Islet precursor cell (in vitro differentiated cells): ENCODE results near the gene PSAPL1.

Experiments
- DNase-seq: peaks from one replicate; pipeline ENCODE4 v3.0.0-alpha.2; 2018

Gene PSAPL1

DNA sequence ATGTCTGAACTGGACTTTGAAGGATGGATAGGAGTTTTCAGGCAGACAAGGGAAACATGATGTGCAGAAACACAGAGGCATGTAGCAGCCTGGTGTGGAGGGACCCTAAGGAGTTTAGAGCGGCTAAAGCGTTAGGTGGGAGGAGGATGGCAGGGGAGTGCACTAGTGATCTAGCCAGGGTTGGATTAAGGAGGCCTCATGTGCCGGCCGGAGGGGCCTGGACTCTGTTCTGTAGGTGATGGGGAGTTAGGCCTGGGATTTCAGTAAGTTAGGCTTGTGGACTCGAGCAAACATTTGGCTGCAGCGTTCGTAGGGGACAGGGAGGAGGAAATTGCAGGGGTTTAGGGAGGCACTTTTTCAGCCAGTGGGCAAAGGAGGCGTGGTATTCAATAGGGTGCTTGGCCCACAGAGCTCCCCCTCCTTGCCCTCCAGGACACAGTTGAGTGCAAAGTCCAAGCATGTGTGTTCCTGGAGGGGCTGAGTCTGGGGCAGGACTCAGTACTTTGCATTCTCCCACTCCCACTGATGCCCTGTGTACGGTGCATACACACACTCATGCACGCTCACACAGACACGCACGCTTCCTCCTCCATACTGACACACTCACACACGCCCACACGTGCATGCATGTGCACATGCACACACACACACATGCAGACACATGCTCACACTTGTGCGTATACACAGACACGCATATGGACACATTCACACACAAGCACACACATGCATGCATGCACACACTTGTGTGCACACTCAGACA, 18.6 kb downstream of the PSAPL1 start:
- DNase-seq, result peak; percentile 29

GRCh38 chr4:7414736-7415510, 19.8 kb downstream of the PSAPL1 start:
- peak; percentile 41 for DNase-seq

GRCh38 chr4:7414046-7414445, 20.7 kb downstream of the PSAPL1 start:
- DNase-seq, result peak; percentile 21

GRCh38 chr4:7412554-7412912, 22.2 kb downstream of the PSAPL1 start:
- peak; percentile 29 for DNase-seq

DNA sequence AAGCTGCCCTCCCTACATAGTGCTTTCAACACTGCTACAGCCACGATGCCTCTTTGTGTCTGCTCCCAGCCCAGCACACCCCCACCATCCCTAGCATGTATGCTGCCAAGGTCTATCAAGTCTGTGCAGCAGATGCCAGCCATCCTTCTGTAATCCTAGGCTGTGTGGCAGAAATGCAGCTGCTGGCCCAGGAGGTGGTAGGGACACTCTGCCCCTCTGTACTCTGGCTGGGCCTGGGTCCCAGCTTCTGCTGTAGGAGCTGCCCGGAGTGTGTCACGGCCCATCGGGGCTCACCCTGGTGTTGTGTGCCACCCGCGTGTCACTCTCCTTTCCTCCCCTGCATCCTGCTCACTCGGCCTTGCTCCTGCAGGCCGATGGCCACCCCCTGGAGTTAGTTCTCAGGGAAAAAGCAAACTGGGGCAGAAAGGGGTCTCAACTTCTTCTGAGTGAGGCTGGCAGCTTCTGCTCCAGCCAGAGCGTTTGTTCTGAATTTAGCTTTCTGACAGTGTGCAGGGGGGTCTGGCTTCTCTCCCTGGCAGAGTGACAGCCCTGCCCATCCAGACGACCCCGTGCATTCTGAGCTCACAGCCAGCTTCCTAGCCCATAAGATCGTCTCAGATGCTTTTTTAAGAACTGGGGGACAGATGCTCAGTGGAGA, 22.7 kb downstream of the PSAPL1 start:
- DNase-seq, result peak; percentile 48

DNA sequence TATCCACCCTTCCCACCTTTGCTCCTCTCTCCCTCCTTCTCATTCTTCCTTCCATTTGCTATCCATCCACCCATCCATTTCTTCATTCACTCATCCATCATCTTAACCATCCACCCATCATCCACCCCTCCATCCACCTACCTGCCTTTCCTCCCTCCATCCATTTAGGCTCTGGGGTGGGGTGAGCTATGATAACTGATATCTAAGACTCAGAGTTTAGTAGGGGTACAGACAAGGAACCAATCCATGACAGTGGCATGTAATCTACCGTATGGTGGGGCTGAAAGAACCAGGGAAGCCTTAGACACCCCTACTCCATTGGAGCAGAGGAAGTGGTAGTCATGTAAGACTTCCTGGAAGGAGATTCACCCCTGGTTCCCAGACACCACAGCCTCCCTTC, 23.2 kb downstream of the PSAPL1 start:
- DNase-seq, result peak; percentile 12

- peak; percentile 15 for DNase-seq
These were observed 24.3 kb downstream of the PSAPL1 start for GRCh38 chr4:7410446-7410845.

DNA sequence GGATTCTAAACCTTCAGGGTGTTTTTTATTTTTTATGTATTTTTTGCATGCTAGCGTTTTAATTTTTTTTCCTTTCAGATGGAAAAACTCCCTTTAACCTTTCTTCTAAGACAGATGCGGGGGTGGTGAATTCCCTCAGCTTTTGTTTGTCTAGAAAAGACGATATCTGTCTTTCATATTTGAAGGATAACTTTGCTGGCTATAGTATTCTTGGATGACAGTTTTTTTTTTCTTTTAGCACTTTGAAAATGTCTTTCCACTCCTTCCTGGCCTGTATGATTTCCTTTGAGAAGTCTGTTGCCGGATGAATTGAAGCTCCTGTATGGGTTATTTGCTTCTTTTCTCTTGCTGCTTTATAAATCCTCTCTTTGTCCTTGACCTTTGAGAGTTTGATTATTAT, 26.6 kb downstream of the PSAPL1 start:
- DNase-seq, result no peak

DNA sequence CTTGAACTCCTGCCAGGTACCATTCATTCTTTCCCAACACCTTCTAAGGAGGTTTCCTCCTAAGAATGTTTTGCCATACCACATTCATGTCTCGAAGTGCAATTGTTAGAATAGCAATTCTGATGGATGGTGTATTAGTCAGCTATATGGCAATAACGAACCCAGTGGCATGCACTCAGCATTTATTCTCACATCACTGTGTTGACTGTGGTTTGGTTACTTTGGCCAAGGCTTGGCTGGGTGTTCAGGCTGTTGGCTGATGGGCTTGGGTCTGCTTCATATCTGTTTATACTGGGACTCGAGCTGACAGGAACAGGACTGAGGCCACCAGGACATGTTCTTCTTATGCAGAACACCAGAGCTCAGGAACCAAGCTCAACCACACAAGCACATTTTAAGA, 31.7 kb downstream of the PSAPL1 start:
- DNase-seq, result peak; percentile 15

DNA sequence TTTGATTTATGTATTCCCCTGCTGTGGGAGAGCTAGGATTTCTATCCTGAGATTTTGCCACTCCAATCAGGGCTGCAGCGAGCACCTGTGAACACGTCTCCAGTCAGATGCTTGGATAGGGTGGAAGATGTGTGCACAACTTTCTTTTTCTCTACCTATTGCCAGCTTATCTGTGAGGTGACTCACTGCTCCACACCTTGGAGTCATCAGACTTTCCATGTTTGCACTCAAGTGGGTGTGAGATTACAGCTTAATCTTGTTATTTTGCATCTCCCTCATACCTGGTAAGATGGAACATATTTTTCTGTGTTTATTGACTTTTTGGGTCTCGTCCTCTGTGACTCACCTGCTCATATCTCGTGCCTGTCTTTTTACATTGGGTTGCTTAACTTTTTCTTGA, 32.2 kb downstream of the PSAPL1 start:
- peak; percentile 18 for DNase-seq

DNA sequence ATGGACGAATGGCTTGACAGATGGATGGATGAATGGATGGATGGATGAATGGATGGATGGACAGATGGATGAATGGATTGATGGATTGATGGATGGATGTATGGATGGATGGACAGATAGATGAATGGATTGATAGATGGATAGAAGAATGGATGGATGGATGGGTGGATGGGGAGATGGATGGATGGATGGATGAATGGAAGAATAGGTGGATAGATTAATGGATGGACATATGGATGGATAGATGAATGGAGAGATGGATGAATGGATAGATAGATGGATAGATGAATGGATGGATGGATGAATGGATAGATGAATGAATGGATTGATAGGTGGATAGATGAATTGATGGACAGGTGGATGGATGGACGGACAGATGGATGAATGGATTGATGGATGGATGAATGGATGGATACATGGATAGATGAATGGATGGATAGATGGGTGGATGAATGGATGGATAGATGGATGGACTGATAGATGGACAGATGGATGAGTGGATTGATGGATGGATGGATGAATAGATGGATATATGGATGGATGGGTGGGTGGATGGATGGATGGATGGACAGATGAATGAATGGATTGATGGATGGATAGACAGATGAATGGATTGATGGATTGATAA, 33.9 kb downstream of the PSAPL1 start:
- DNase-seq, result no peak

DNA sequence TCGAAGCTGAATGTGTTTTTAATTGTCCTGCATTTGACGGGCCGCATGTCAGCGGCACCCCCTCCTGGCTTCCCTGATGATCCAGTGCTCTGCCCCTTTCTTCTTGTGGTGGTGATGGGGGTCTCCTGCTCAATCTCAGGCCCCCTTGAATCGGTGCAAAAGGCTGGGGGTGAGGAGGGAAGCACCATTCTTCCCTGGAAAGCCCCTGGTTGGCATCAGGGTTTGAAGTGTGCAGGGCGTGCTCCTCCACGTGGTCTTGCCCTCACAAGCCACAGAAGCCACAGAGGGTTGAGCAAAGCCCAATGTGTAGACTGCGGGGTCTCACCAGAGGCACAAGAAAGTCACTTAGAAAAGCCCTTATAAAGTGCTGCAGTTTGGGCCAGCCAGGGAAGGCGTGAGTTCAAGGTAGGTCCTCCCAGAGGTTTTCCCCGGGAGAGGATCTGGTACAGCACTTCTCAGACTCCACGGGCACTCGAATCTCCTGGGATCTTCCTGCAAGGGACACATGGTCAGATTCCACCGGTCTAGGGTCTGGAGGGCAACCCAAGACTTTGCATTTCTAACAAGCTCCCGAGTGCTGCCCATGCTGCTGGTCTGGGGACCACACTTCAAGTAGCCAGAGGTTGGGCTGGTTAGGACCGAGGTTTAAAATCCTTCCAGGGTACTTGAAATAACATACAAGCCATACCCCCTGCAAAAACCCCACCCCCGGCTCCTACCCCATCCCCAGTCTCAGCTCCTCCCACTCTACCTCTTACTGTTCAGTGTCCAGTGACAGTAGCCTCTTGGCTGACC, 35.1 kb downstream of the PSAPL1 start:
- DNase-seq, result peak; percentile 35

DNA sequence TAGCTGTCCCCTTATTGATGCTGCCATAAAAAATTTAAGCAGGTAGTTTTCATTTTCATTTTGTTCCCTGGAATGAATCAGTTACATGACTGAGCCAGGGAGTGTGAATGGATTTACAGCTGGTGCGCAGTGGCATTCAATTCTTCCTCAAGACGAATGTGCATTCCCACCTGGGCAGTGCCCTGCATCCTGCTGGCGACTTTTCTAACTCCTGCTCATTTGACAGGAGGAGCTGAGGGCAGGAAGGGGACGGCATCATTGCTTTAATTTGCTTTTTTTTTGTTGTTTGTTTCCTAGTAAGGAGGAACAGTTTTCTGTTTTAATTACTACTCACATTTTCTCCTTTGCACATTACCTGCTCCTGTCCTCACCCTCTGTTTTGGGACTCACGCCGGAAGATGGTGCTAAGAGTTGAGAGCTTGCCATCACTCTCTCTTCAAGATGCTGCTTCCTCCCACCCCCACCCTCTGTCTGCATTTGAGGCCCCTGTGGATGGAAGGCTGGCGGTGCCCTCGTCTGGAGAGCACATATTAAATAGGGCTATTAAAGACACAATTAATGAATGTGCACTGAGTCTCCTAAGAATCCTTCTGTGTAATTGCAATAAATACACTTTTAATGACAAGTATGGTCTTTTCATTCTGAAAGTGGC, 35.8 kb downstream of the PSAPL1 start:
- DNase-seq, result no peak

- peak; percentile 50 for DNase-seq
These were observed 36.7 kb downstream of the PSAPL1 start for GRCh38 chr4:7398104-7398423.

DNA sequence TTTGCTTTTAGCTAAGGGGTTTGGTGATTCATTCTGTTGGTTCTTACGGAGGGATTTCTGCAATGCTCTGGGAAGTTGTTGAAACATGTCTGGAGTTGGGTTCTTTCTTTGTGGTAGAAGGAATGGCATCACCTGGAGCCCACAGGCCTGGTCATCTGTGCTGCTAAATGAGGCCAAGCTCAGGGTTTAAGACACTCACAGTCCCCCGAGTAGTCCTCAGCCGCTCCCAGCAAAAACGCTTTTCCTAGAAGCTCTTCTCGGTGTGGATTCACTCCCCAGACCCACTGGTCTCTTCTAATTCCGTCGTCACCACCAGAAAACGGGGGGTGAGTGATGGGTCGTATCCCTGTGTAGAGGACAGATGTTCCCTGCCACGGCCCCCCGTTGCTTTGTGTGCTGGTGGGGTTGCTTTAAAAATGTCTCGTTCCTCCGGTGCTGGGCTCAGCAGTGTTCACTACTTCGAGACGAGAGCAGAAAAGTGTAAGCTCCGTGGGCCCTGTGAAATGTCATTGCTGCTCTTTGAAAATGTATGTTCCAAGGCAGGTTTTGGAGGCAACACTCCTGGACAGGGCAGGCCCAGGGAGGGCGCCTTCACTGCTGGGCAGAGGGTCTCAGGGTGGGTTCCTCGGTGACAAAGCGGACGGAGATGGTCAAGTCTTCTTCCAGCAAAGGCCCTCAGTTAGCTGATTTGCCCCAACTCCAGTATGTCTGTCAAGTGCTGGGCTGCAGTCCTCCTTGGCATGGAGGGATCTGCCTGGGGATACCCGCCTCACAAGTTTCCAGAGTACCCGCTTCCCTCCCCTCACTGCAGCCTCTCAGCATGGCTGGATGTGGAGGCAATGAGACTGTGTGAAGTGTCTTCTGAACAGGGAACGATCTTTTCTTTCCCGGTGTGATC, 37.3 kb downstream of the PSAPL1 start:
- DNase-seq, result peak; percentile 50

DNA sequence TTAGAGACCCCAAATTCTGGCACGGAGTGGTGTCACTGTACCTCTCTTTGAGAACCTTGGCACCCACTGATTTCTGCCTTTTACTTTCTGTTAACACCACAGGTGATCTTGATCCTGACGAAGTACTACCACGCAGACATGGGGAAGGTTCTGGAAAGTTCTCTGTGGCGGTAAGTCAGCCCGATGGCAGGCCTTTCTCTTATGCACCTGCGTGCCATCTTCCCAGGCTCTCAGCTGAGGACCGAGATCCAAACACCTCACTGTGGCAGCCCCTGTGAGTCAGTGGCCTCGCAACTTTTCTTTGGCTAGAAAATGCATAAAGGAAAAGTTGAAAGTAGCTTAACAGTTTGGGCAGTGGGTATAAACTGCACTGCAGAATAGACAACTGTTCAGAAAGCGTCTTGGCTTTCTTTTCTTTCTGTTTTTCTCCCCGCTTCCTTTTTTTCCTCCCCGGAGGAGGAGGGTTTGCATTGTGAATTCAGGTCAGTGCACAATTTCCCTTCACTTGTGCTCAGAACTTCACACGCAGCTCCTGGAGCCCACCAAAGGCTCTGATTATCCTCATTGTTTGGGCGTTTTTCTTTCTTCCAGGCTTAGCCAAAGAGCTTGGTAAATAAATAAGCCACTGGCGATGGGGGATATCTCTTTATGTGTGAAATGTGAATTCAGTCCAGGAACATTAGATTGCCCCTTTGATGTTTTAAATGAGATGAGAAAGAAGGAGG, 38.4 kb downstream of the PSAPL1 start:
- peak; percentile 46 for DNase-seq

DNA sequence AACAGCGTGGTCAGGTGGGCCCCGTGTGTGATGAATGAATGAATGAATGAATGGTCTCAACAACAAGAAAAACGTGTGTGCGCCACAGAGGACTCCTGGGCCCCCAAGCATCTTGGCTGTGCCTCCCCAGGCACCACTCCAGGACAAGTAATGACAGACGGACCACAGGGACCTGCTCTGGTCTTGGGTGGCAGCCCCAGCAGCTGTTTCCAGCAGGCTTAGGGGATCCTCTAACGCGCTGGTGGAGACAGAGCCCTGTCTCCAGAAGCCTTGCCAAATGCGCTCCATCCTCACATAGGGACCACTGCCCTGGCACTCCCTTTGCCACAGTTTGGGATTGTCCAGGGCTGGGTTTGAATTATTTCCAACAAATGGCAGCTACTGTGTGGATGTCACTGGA, 39.1 kb downstream of the PSAPL1 start:
- peak; percentile 31 for DNase-seq

- peak; percentile 49 for DNase-seq
These were observed 39.9 kb downstream of the PSAPL1 start for GRCh38 chr4:7394681-7395451.
